ENCODE data around the gene STOX2. TPM values are rescaled to one million over a fixed set of nuclear protein-coding genes. Genes with fewer than 3 reads are reported as not detected.
"Not testable (repeated sequence)": the region's sequence is repeated elsewhere in the genome, so short reads cannot be mapped to it uniquely, and the experiment has no call there.

Gene STOX2
- polyA plus RNA-seq, 1 donor: 14.2 TPM

- DNase-seq: no peak
Measured at GRCh38 chr4:184022679-184023383, 117.7 kb downstream of the STOX2 start.

GRCh38 chr4:184024637-184025036 lies 119.5 kb downstream of the STOX2 start:
- DNase-seq: no peak

GRCh38 chr4:184028561-184029374 lies 123.7 kb downstream of the STOX2 start:
- DNase-seq: no peak

- no peak for DNase-seq
Measured at GRCh38 chr4:184030036-184030435, 124.9 kb downstream of the STOX2 start.

GRCh38 chr4:184030764-184031163 lies 125.7 kb downstream of the STOX2 start:
- no peak for DNase-seq

- no peak for DNase-seq
Measured at GRCh38 chr4:184032091-184032490, 127.0 kb downstream of the STOX2 start.

GRCh38 chr4:184039963-184040383 lies 134.9 kb downstream of the STOX2 start:
- peak; percentile 34 for DNase-seq

GRCh38 chr4:184041156-184041555 lies 136.0 kb downstream of the STOX2 start:
- DNase-seq: no peak

GRCh38 chr4:184046148-184046547 lies 141.0 kb downstream of the STOX2 start:
- no peak for DNase-seq

- DNase-seq: not testable (repeated sequence)
Measured at GRCh38 chr4:184051262-184051661, 146.2 kb downstream of the STOX2 start.

- DNase-seq: no peak
Measured at GRCh38 chr4:184052616-184053015, 147.5 kb downstream of the STOX2 start.

GRCh38 chr4:184053434-184053833 lies 148.3 kb downstream of the STOX2 start:
- DNase-seq: no peak

- DNase-seq: no peak
Measured at GRCh38 chr4:184056877-184057276, 151.8 kb downstream of the STOX2 start.

GRCh38 chr4:184058026-184058425 lies 152.9 kb downstream of the STOX2 start:
- no peak for DNase-seq

GRCh38 chr4:184059099-184059498 lies 154.0 kb downstream of the STOX2 start:
- no peak for DNase-seq

GRCh38 chr4:184061582-184061981 lies 156.5 kb downstream of the STOX2 start:
- DNase-seq: peak; percentile 34

- DNase-seq: no peak
Measured at GRCh38 chr4:184062769-184063168, 157.7 kb downstream of the STOX2 start.

- no peak for DNase-seq
Measured at GRCh38 chr4:184064877-184065276, 159.8 kb downstream of the STOX2 start.

GRCh38 chr4:184066584-184067300 lies 161.6 kb downstream of the STOX2 start:
- DNase-seq: peak; percentile 50

GRCh38 chr4:184067931-184068554 lies 162.9 kb downstream of the STOX2 start:
- no peak for DNase-seq
